Hepatocyte (in vitro differentiated cells): ENCODE measurements around the gene TTR. TPM values are rescaled to one million over a fixed set of nuclear protein-coding genes. Genes with fewer than 3 reads are reported as not detected.

Experiments used
- DNase-seq: peaks from one replicate; pipeline ENCODE4 v3.0.0-alpha.2; 2016; ENCODE audit warnings: low spot score
- H2AFZ ChIP-seq: fragments of 200-600 bp; sonication (generic); 2 replicates; pipeline ENCODE4 v1.6.0; 2016; ENCODE audit warnings: antibody characterized with exemption, mild to moderate bottlenecking
- H3K27ac ChIP-seq: fragments of 200-600 bp; sonication (generic); 2 replicates; pipeline ENCODE4 v1.5.1; 2016; ENCODE audit warnings: mild to moderate bottlenecking
- H3K27me3 ChIP-seq: fragments of 200-600 bp; sonication (generic); 2 replicates; pipeline ENCODE4 v1.6.1; 2016
- H3K36me3 ChIP-seq: fragments of 200-600 bp; sonication (generic); replicated peaks from 2 replicates; pipeline ENCODE4 v1.5.1; 2016; ENCODE audit warnings: low read depth; ENCODE audit not compliant: insufficient read depth
- H3K4me1 ChIP-seq: fragments of 200-600 bp; sonication (generic); 2 replicates; pipeline ENCODE4 v1.5.1; 2016; ENCODE audit warnings: mild to moderate bottlenecking, moderate library complexity; ENCODE audit not compliant: insufficient read depth
- H3K4me2 ChIP-seq: fragments of 200-600 bp; sonication (generic); 2 replicates; pipeline ENCODE4 v1.6.0; 2016
- H3K4me3 ChIP-seq: fragments of 200-600 bp; sonication (generic); 2 replicates; pipeline ENCODE4 v1.5.1; 2016; ENCODE audit warnings: mild to moderate bottlenecking
- H3K79me2 ChIP-seq: fragments of 200-600 bp; sonication (generic); 2 replicates; pipeline ENCODE4 v1.6.0; 2017; ENCODE audit warnings: mild to moderate bottlenecking
- H3K9me2 ChIP-seq: fragments of 200-600 bp; sonication (generic); replicated peaks from 2 replicates; pipeline ENCODE4 v1.6.0; 2017; ENCODE audit warnings: mild to moderate bottlenecking; ENCODE audit not compliant: insufficient read depth
- H3K9me3 ChIP-seq: fragments of 200-600 bp; sonication (generic); 2 replicates; pipeline ENCODE4 v1.5.1; 2016; ENCODE audit warnings: low read depth, mild to moderate bottlenecking
- H4K20me1 ChIP-seq: fragments of 200-600 bp; sonication (generic); 2 replicates; pipeline ENCODE4 v1.6.0; 2016; ENCODE audit warnings: mild to moderate bottlenecking; ENCODE audit not compliant: insufficient read depth, poor library complexity, severe bottlenecking
- EZH2 ChIP-seq: fragments of 200-600 bp; sonication (generic); IDR thresholded peaks from 2 replicates; pipeline ENCODE4 v1.6.1; 2016; ENCODE audit warnings: antibody characterized with exemption, mild to moderate bottlenecking, borderline replicate concordance
- EZH2phosphoT487 ChIP-seq: fragments of 200-600 bp; sonication (generic); IDR thresholded peaks from one replicate; pipeline ENCODE4 v1.6.1; 2018; ENCODE audit warnings: antibody characterized with exemption, mild to moderate bottlenecking, low read depth, moderate library complexity; ENCODE audit not compliant: unreplicated experiment, severe bottlenecking
- whole genome bisulfite sequencing: methylation state at CpG from one replicate; pipeline ENCODE4 v1.1.6; 2016; ENCODE audit warnings: low lambda C conversion rate; ENCODE audit errors: missing lambda C conversion rate; 5-methylcytosine and 5-hydroxymethylcytosine counted together
- polyA plus RNA-seq: library from polyadenylated mRNA; unstranded; fragments of >200 nt; fragmentation: Nextera tagmentation; extraction: Ambion mirVana; gene quantifications from 2 replicates; pipeline ENCODE4 v1.2.1, GENCODE V29; 2016
- total RNA-seq: library from RNA; depleted of rRNA; stranded (reverse); fragments of >200 nt; gene quantifications from 2 replicates; pipeline ENCODE4 v1.2.3, GENCODE V29; 2014
- TF ChIP-seq, protein P1 (sequence below): fragments of 200-600 bp; sonication (generic); IDR thresholded peaks from 2 replicates; pipeline ENCODE4 v1.5.1; 2016; ENCODE audit warnings: antibody characterized with exemption, mild to moderate bottlenecking; ENCODE audit not compliant: poor library complexity

TTR gene
- total and polyA plus RNA-seq, 2 experiments from 2014 or later: 2,638 to 4,943 TPM

DNA sequence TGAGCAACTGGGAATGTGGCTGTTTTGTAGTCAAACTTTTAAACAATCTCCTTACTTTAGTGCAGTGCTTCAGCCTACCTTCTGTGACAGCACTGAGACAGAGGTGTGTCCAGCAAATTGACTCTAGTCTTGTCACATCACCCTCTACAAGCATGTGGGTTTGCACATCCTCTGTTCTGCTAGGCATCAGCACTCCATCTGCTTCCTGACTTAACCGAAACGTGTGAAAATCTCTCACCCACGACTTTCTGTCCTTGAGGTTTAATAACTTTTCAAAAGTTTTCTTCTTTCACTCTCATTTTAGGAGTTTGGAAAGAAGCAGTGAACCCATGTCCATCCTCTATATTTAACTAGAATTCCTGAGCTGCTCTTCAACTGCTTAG lies 42.6 kb downstream of the TTR start:
- H3K27me3 ChIP-seq: no peaks in the 10 kb centered on the region
- H3K9me2 ChIP-seq: no peaks in the 10 kb centered on the region
- H3K4me1 ChIP-seq: no peaks in the 10 kb centered on the region
- H4K20me1 ChIP-seq: no peaks in the 10 kb centered on the region
- no peaks in the 10 kb centered on the region for H3K79me2 ChIP-seq
- no peaks in the 10 kb centered on the region for H3K9me3 ChIP-seq
- H3K27ac ChIP-seq: no peak overlapping the region
- TF ChIP-seq, protein P1, sequence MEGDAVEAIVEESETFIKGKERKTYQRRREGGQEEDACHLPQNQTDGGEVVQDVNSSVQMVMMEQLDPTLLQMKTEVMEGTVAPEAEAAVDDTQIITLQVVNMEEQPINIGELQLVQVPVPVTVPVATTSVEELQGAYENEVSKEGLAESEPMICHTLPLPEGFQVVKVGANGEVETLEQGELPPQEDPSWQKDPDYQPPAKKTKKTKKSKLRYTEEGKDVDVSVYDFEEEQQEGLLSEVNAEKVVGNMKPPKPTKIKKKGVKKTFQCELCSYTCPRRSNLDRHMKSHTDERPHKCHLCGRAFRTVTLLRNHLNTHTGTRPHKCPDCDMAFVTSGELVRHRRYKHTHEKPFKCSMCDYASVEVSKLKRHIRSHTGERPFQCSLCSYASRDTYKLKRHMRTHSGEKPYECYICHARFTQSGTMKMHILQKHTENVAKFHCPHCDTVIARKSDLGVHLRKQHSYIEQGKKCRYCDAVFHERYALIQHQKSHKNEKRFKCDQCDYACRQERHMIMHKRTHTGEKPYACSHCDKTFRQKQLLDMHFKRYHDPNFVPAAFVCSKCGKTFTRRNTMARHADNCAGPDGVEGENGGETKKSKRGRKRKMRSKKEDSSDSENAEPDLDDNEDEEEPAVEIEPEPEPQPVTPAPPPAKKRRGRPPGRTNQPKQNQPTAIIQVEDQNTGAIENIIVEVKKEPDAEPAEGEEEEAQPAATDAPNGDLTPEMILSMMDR: no peak
- no peak for TF ChIP-seq EZH2
- TF ChIP-seq EZH2phosphoT487: no peak
- H3K4me3 ChIP-seq: no peak overlapping the region
- H3K36me3 ChIP-seq: no peaks in the 10 kb centered on the region
- WGBS: 91% methylated on average over 3 of the region's 3 CpGs
- H3K4me2 ChIP-seq: no peak overlapping the region
- H2AFZ ChIP-seq: no peak overlapping the region
- DNase-seq: no peak

DNA sequence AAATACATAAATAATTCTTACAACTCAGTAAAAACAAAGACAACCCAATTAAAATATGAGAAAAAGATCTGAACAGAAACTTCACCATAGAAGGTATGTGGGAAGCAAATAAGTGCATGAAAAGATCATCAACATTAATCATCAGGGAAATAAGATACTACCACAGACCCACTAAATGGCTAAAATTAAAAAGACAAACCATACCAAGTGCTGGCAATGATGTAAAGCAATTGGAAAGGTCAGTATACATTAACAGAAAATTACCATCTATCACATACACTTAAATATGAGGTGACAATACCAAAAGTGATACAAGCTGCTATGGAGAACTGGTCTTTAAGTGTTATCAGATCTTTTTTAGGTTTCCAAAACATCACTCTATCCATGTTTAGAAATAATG lies 44.7 kb downstream of the TTR start:
- Histone ChIP-seq H3K79me2 (no peaks in the 10 kb centered on the region), H3K9me3 (no peaks in the 10 kb centered on the region), H3K27ac (no peak overlapping the region), H2AFZ (no peak overlapping the region), H3K4me2 (no peak overlapping the region), H3K4me3 (no peak overlapping the region), H3K27me3 (no peaks in the 10 kb centered on the region), H3K36me3 (no peaks in the 10 kb centered on the region), H4K20me1 (no peaks in the 10 kb centered on the region), H3K9me2 (no peaks in the 10 kb centered on the region), H3K4me1 (no peaks in the 10 kb centered on the region)
- TF ChIP-seq, protein P1: no peak
- no peak for TF ChIP-seq EZH2phosphoT487
- TF ChIP-seq EZH2: no peak
- no peak for DNase-seq

DNA sequence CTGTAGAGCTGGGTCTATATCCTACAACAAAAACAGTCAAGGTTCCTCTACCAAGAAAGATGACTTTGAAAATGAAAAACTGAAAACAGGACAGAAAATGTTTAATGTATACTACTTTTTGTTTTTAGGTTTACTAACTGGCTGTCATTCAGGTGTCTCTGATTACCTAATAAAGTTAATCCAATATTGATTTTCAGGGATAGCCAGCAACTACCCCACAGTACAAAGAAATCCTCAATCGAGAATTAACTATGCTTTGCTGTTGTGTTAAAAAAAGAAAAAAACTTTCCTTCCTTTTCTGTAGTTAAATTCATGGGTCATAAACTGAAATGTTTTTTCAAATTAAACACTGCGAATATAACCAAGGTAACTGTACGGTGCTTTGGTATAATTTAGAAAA lies 45.8 kb downstream of the TTR start:
- H3K4me3 ChIP-seq: no peak overlapping the region
- 86% methylated on average over 3 of the region's 3 CpGs for WGBS
- no peaks in the 10 kb centered on the region for H3K27me3 ChIP-seq
- TF ChIP-seq EZH2phosphoT487: no peak
- TF ChIP-seq, protein P1: no peak
- TF ChIP-seq EZH2: no peak
- H3K4me2 ChIP-seq: no peak overlapping the region
- no peaks in the 10 kb centered on the region for H3K9me2 ChIP-seq
- H3K9me3 ChIP-seq: no peaks in the 10 kb centered on the region
- no peaks in the 10 kb centered on the region for H3K36me3 ChIP-seq
- no peaks in the 10 kb centered on the region for H3K4me1 ChIP-seq
- no peak overlapping the region for H3K27ac ChIP-seq
- no peak for DNase-seq
- H4K20me1 ChIP-seq: no peaks in the 10 kb centered on the region
- no peak overlapping the region for H2AFZ ChIP-seq
- H3K79me2 ChIP-seq: no peaks in the 10 kb centered on the region

DNA sequence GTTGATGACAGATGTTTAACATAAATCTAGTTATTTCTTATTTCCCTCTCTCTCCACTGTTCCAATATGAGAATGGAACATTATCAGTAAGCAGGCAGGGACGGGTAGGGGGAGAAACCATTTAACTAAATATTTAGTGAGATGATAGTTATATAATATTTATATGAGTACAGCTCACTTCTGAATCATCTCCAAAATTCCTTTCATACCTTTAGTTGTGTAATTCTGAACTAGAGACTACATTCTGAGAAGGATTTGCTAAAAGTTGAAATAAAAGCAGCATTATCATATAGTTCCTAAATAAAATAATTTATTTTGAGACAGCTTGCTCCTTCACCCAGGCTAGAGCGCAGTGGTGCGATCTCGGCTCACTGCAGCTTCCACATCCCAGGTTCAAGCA lies 51.3 kb downstream of the TTR start:
- Histone ChIP-seq H2AFZ (no peak overlapping the region), H3K36me3 (no peaks in the 10 kb centered on the region), H3K4me3 (no peak overlapping the region), H3K4me1 (peaks cover 18% of the 10 kb centered on the region), H3K27ac (no peak overlapping the region), H3K4me2 (no peak overlapping the region), H3K9me2 (no peaks in the 10 kb centered on the region), H3K79me2 (peaks cover 6% of the 10 kb centered on the region), H4K20me1 (no peaks in the 10 kb centered on the region), H3K27me3 (no peaks in the 10 kb centered on the region), H3K9me3 (no peaks in the 10 kb centered on the region)
- 93% methylated on average over 4 of the region's 4 CpGs for WGBS
- TF ChIP-seq EZH2phosphoT487 (no peak), EZH2 (no peak)
- TF ChIP-seq, protein P1: no peak
- no peak for DNase-seq
